Esophagus squamous epithelium (tissue), 5 donors: ENCODE results near the gene PCDH9. TPM values are rescaled to one million over a fixed set of nuclear protein-coding genes. Genes with fewer than 3 reads are reported as not detected.

Source experiments
- DNase-seq: peaks from one replicate; lab custom pipeline; 2025; lab: John Stamatoyannopoulos, UW
- H3K27ac ChIP-seq, 4 donors: fragments of 200-600 bp; sonication (generic); one replicate each; pipeline ENCODE4 v1.5.1; 2016 to 2019; ENCODE audit warnings: mild to moderate bottlenecking in 1 of 4
- H3K27me3 ChIP-seq, 4 donors: fragments of 200-600 bp; sonication (generic); 1 replicate in 3 of 4; 2 replicates in 1 of 4; pipeline versions ENCODE4 v1.5.1 to v1.6.0; 2017 to 2021; ENCODE audit warnings: antibody characterized with exemption in 1 of 4
- H3K36me3 ChIP-seq, 3 donors: fragments of 200-600 bp; sonication (generic); one replicate each; pipeline ENCODE4 v1.5.1; 2016 to 2019
- H3K4me1 ChIP-seq, 3 donors: fragments of 200-600 bp; sonication (generic); one replicate each; pipeline ENCODE4 v1.5.1; 2017 to 2019
- H3K4me3 ChIP-seq, 4 donors: fragments of 200-600 bp; sonication (generic); 1 replicate in 3 of 4; 2 replicates in 1 of 4; pipeline ENCODE4 v1.5.1; 2016 to 2019; ENCODE audit warnings: mild to moderate bottlenecking in 2 of 4, moderate library complexity in 1 of 4
- H3K9me3 ChIP-seq, 3 donors: fragments of 200-600 bp; sonication (generic); one replicate each; pipeline ENCODE4 v1.5.1; 2016 to 2019
- POLR2A ChIP-seq, 4 donors: fragments of 450-650 bp; IDR thresholded peaks; one replicate each; pipeline ENCODE4 v1.6.1; 2017; ENCODE audit warnings: antibody characterized with exemption in 4 of 4, mild to moderate bottlenecking in 4 of 4, moderate library complexity in 3 of 4
- WGBS, 2 donors: methylation state at CpG; one replicate each; pipeline ENCODE4 v1.1.5; 2018; 5-methylcytosine and 5-hydroxymethylcytosine counted together
- intact Hi-C: fragments of 100-400 bp; cut with DNase I; formaldehyde crosslinking; loops from one replicate; pipeline ENCODE4 v1.15.0; 2022
- total RNA-seq, 4 donors: library from RNA; depleted of rRNA; stranded (reverse); fragments of >200 nt; gene quantifications; one replicate each; pipeline ENCODE4 v1.1.0, GENCODE V29; 2016
- TF ChIP-seq, protein P1 (sequence below), 6 experiments: fragments of 450-650 bp in 4 of 6; fragments of 200-600 bp in 2 of 6; sonication (generic) in 2 of 6; IDR thresholded peaks; one replicate each; pipeline ENCODE4 v1.5.1; 2016 to 2019; ENCODE audit warnings: antibody characterized with exemption in 6 of 6, mild to moderate bottlenecking in 4 of 6, moderate library complexity in 4 of 6
- donor health status: DM: yes; HTN: yes; CAD: no.

The PCDH9 gene
- total RNA-seq, 4 donors from 2014 or later, result 0.04 to 1.9 (median 0.45) TPM

DNA sequence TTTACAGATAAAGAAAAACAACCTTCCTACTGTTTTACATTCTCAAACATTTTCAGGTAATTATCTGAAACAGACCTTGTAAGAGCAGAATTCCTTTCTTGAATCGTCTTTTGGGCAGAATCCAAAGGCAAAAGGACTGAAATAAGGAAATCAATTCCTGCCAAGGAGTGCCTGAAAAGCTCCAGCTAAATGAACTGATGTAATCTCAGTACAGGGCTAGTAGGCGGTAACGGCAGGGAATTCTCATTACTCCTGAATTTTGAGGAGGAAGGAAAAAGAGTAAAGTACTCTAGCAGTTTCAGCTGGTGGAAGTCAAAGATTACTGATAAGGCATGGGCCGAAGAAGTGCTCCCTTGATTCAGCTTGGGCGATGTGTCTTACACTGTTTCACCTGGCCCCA lies 168.4 kb downstream of the PCDH9 start:
- H3K27ac ChIP-seq, result no peak overlapping the region
- intact Hi-C loops, result no loop called here
- no peaks in the 10 kb centered on the region for H3K27me3 ChIP-seq
- H3K4me1 ChIP-seq, result no peaks in the 10 kb centered on the region
- 50 to 54% methylated on average over 5 of the region's 5 CpGs for WGBS, 2 donors
- TF ChIP-seq, protein P1, sequence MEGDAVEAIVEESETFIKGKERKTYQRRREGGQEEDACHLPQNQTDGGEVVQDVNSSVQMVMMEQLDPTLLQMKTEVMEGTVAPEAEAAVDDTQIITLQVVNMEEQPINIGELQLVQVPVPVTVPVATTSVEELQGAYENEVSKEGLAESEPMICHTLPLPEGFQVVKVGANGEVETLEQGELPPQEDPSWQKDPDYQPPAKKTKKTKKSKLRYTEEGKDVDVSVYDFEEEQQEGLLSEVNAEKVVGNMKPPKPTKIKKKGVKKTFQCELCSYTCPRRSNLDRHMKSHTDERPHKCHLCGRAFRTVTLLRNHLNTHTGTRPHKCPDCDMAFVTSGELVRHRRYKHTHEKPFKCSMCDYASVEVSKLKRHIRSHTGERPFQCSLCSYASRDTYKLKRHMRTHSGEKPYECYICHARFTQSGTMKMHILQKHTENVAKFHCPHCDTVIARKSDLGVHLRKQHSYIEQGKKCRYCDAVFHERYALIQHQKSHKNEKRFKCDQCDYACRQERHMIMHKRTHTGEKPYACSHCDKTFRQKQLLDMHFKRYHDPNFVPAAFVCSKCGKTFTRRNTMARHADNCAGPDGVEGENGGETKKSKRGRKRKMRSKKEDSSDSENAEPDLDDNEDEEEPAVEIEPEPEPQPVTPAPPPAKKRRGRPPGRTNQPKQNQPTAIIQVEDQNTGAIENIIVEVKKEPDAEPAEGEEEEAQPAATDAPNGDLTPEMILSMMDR (IDR thresholded peaks at IDR 0.05), result no peak
- TF ChIP-seq POLR2A (IDR thresholded peaks at IDR 0.05), result no peak
- DNase-seq, result no peak
- H3K36me3 ChIP-seq, result no peaks in the 10 kb centered on the region
- H3K4me3 ChIP-seq, result no peak overlapping the region
- H3K9me3 ChIP-seq, result no peaks in the 10 kb centered on the region

DNA sequence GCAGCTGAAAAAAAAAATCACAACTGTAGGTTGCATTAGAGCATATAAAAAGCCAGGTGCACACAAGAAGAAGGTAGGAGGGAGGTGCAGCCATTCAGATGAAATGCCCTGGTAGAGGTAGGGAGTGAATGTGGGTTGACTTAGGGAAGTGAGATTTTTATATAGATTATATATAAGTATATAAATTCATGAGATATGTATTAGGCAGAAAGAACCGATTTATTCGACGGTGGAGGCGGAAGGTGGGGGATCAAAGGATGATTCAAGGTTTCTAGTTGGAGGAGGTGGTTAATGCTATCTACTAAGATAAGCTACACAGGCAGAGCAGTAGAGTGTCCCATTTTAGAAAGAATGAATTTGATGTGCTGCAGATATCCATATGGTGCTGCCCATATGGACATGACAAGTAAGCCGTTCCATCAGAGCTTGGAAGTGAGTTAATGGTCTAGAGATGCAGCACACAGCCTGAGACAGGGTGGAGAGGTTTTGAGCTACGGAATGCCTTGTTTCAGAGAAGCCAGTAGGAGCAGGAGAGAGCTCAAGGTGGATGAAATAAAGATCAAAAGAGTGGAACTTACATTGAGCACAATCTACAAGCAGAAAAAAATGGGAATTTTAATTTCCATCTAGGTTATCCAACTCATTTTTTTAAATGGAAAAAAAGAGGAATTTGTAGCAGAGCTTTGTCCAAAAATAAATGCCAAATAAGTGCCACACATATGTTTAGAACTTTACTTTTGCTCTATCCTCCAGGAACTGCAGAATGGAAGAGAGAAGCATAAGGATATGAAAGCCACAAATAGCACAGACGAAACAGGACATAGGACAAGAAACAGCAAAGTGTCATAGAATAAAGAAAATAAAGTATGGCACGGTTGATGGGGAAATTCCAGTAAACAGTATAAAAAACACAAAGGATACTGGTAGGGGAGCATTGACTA lies 177.3 kb downstream of the PCDH9 start:
- no peaks in the 10 kb centered on the region for H3K4me1 ChIP-seq
- H3K27me3 ChIP-seq, result no peaks in the 10 kb centered on the region
- intact Hi-C loops, result no loop called here
- WGBS, 2 donors, result 79 to 80% methylated on average over 8 of the region's 8 CpGs
- no peaks in the 10 kb centered on the region for H3K36me3 ChIP-seq
- H3K27ac ChIP-seq, result no peak overlapping the region
- no peak overlapping the region for H3K4me3 ChIP-seq
- H3K9me3 ChIP-seq, result no peaks in the 10 kb centered on the region
- no peak for TF ChIP-seq POLR2A (IDR thresholded peaks at IDR 0.05)
- TF ChIP-seq, protein P1 (IDR thresholded peaks at IDR 0.05), result no peak
- DNase-seq, result no peak

DNA sequence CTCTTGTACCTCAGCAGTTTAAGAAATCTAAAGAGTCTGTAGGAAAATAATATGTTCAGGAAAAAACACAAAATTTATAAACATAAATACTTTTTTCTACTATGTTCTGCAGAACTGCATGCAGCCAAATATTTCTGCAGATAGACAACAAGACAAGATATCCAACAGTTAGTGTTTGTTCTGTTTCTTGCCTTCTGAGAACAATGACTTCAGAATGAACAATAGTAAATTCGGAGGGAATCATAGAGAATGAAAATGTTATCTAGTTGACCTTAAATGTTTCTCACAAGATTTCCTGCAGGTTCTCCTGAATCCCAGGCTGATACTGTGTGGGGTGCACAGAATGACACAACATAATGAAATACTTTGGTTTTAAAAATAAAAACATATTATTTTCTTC lies 180.4 kb downstream of the PCDH9 start:
- Histone ChIP-seq H3K27me3 (no peaks in the 10 kb centered on the region), H3K4me3 (no peak overlapping the region), H3K36me3 (no peaks in the 10 kb centered on the region), H3K9me3 (no peaks in the 10 kb centered on the region), H3K4me1 (no peaks in the 10 kb centered on the region), H3K27ac (no peak overlapping the region)
- no peak for TF ChIP-seq POLR2A (IDR thresholded peaks at IDR 0.05)
- TF ChIP-seq, protein P1 (IDR thresholded peaks at IDR 0.05), result no peak
- intact Hi-C loops, result no loop called here
- 47 to 73% methylated on average over 1 of the region's 1 CpG for WGBS, 2 donors
- no peak for DNase-seq

DNA sequence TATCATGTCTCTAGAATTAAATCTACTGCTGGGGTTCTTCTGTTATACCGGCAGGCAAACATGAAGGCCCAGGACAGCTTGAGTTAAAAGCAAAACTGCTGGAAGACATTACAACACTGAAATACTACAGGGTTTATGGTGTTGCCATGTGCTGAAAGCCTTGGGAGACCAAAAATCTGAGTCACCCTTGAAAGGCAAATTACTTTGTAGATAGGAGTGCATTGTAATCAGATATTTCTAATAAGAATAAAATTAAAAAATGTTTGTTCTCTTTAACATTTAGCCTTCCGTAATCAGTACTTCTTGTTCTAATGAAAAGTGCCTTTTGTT lies 181.3 kb downstream of the PCDH9 start:
- intact Hi-C loops, result no loop called here
- H3K4me1 ChIP-seq, result no peaks in the 10 kb centered on the region
- no peak for DNase-seq
- H3K27ac ChIP-seq, result no peak overlapping the region
- 80 to 82% methylated on average over 2 of the region's 2 CpGs for WGBS, 2 donors
- no peak overlapping the region for H3K4me3 ChIP-seq
- no peaks in the 10 kb centered on the region for H3K27me3 ChIP-seq
- TF ChIP-seq, protein P1 (IDR thresholded peaks at IDR 0.05), result no peak
- TF ChIP-seq POLR2A (IDR thresholded peaks at IDR 0.05), result no peak
- no peaks in the 10 kb centered on the region for H3K9me3 ChIP-seq
- H3K36me3 ChIP-seq, result no peaks in the 10 kb centered on the region

DNA sequence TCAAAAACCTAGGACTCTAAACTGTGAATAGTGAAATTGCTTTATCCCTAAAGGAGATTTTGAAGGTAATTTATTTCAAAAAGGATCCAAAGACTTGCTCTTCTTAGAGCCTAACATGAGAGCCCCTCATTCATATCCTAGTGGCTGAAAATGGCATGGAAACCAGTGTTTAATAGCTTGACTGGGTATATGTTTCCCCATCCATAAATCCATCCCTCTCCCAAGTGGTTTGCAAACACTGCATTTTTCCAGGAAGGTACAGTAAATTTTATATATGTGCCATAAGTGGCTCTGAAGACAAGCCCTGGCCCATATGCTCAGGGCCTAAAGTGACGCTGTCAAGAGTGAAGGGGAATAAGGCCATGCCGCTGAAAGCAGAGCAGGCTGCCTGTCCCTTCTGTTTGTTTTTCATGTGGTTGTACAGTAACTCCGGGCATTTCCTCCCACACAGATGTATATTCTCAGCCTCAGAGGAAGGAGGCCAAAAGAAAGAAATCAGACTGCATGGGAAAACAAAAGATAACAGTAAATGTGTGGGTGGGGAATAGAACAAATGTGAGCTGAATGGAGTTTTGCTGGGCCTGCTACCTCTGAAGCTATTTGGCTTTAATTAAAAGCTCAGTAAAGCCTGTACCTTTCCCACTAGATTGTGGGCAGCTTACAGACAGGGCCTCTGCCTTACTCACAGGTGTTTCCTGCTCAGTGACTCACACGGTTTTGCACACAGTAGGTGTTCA lies 181.9 kb downstream of the PCDH9 start:
- Histone ChIP-seq H3K4me3 (no peak overlapping the region), H3K36me3 (no peaks in the 10 kb centered on the region)
- WGBS, 2 donors, result 20 to 25% methylated on average over 4 of the region's 4 CpGs

More for the DNA sequence above, 181.9 kb downstream of the PCDH9 start:
- no peak for DNase-seq
- Histone ChIP-seq H3K27ac (no peak overlapping the region), H3K4me1 (no peaks in the 10 kb centered on the region), H3K27me3 (no peaks in the 10 kb centered on the region), H3K9me3 (no peaks in the 10 kb centered on the region)
- intact Hi-C loops, result no loop called here
- TF ChIP-seq, protein P1 (IDR thresholded peaks at IDR 0.05), result no peak
- TF ChIP-seq POLR2A (IDR thresholded peaks at IDR 0.05), result no peak
